Subcutaneous adipose tissue (tissue), 4 donors: ENCODE data around the gene EFCAB12. TPM values are rescaled to one million over a fixed set of nuclear protein-coding genes. Genes with fewer than 3 reads are reported as not detected.

ENCODE experiments used
- CTCF ChIP-seq: fragments of 450-650 bp; IDR thresholded peaks from one replicate; pipeline ENCODE4 v1.5.1; 2016; ENCODE audit warnings: low read depth, mild to moderate bottlenecking, control low read depth, antibody characterized with exemption, moderate library complexity
- total RNA-seq, 4 donors: library from RNA; depleted of rRNA; stranded (reverse); fragments of >200 nt; gene quantifications; one replicate each; pipeline ENCODE4 v1.1.0, GENCODE V29; 2016

The EFCAB12 gene
- total RNA-seq, 4 donors from 2014 or later = 0.94 to 1.0 TPM; not detected in 2

GRCh38 chr3:129469026-129469425 lies 40.6 kb upstream of the EFCAB12 start:
- no peak for TF ChIP-seq CTCF

- TF ChIP-seq CTCF = no peak
These were observed 39.5 kb upstream of the EFCAB12 start for GRCh38 chr3:129467932-129468331.

- no peak for TF ChIP-seq CTCF
These were observed 35.3 kb upstream of the EFCAB12 start for GRCh38 chr3:129463716-129464115.

GRCh38 chr3:129463094-129463493 lies 34.7 kb upstream of the EFCAB12 start:
- TF ChIP-seq CTCF = no peak

- TF ChIP-seq CTCF = no peak
These were observed 34.0 kb upstream of the EFCAB12 start for GRCh38 chr3:129462361-129462968.

- no peak for TF ChIP-seq CTCF
These were observed 33.2 kb upstream of the EFCAB12 start for GRCh38 chr3:129461461-129462146.

- TF ChIP-seq CTCF = no peak
These were observed 32.6 kb upstream of the EFCAB12 start for GRCh38 chr3:129461022-129461421.
